Loucy (cell line): ENCODE measurements around the gene PSD2.

Source experiments
- CTCF ChIP-seq: fragments of 200-600 bp; sonication (generic); conservative IDR thresholded peaks from 2 replicates; pipeline ENCODE4 v1.5.1; 2014; ENCODE audit warnings: mild to moderate bottlenecking, antibody characterized with exemption, low read length
- EZH2phosphoT487 ChIP-seq: fragments of 200-600 bp; IDR thresholded peaks from 2 replicates; pipeline ENCODE4 v1.6.1; 2018; ENCODE audit warnings: antibody characterized with exemption, mild to moderate bottlenecking, moderate library complexity, borderline replicate concordance

DNA sequence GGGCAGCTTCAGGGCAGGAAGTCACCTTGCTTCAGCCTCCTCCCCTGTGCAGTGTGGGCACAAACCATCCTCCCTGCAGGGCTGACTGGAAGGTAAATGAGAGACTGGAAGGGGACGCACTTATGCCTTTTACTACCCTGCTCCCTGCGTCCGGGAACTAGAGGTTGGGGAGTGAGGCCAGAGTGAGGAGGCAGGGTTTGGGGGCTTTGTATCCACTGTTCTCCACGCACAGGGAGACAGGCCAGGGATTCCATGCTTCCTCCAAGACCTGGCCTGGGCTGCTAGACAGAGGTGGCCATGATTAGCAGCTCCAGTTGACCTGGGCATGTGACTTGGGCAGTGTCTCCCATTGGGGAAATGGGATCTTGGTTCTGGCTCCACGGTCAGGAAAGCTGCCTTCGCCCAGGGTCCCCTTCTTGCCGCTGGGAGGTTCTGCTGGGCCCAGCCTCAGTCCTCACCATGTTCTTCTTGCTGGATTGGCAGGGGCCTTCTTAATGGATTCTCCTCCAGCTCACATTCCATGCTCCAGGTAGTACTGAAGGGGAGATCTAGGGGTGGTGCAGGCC, 37.0 kb upstream of the PSD2 start:
- TF ChIP-seq CTCF (no peak), EZH2phosphoT487 (no peak)
